Liver (tissue), 9 donors: ENCODE data around the gene MVP. TPM values are rescaled to one million over a fixed set of nuclear protein-coding genes. Genes with fewer than 3 reads are reported as not detected.
"Not testable (repeated sequence)": the region's sequence is repeated elsewhere in the genome, so short reads cannot be mapped to it uniquely, and the experiment has no call there.

Experiments used
- DNase-seq: peaks from one replicate; pipeline ENCODE4 v3.0.0-alpha.2; 2017; ENCODE audit warnings: low spot score
- H3K27ac ChIP-seq, 2 donors: one replicate each; pipeline ENCODE4 v1.7.0; 2013; ENCODE audit warnings: inconsistent platforms in 2 of 2, low read length in 2 of 2, control low read depth in 1 of 2, low read depth in 1 of 2, mild to moderate bottlenecking in 1 of 2
- H3K27me3 ChIP-seq, 4 donors: one replicate each; pipeline versions ENCODE4 v1.6.1 to v1.7.0; 2013; ENCODE audit warnings: low read length in 3 of 4, inconsistent platforms in 1 of 4, mild to moderate bottlenecking in 1 of 4, moderate library complexity in 1 of 4; ENCODE audit not compliant: control insufficient read depth in 4 of 4, insufficient read depth in 4 of 4
- H3K36me3 ChIP-seq, 4 donors: one replicate each; pipeline versions ENCODE4 v1.6.1 to v1.7.0; 2013; ENCODE audit warnings: low read length in 3 of 4, mild to moderate bottlenecking in 3 of 4, low read depth in 1 of 4, moderate library complexity in 1 of 4; ENCODE audit not compliant: control insufficient read depth in 4 of 4, insufficient read depth in 3 of 4
- H3K4me1 ChIP-seq, 4 donors: one replicate each; pipeline versions ENCODE4 v1.6.1 to v1.7.0; 2013; ENCODE audit warnings: low read length in 3 of 4, mild to moderate bottlenecking in 3 of 4, moderate library complexity in 1 of 4; ENCODE audit not compliant: control insufficient read depth in 4 of 4, insufficient read depth in 4 of 4
- H3K4me3 ChIP-seq, 3 donors: one replicate each; pipeline versions ENCODE4 v1.6.1 to v1.7.0; 2013; ENCODE audit warnings: low read length in 3 of 3, control low read depth in 1 of 3, low read depth in 1 of 3, mild to moderate bottlenecking in 1 of 3
- H3K9ac ChIP-seq, 2 donors: one replicate each; pipeline ENCODE4 v1.7.0; 2013; ENCODE audit warnings: low read length in 2 of 2, mild to moderate bottlenecking in 2 of 2, moderate library complexity in 2 of 2, control low read depth in 1 of 2, low read depth in 1 of 2
- H3K9me3 ChIP-seq, 4 donors: one replicate each; pipeline versions ENCODE4 v1.6.1 to v1.7.0; 2013; ENCODE audit warnings: low read length in 3 of 4; ENCODE audit not compliant: control insufficient read depth in 4 of 4
- EGR1 ChIP-seq, 2 donors: IDR thresholded peaks; 2 replicates each; pipeline ENCODE4 v1.6.1; 2016 to 2018; ENCODE audit warnings: antibody characterized with exemption in 2 of 2, low read depth in 2 of 2
- FOXA1 ChIP-seq: IDR thresholded peaks from 2 replicates; pipeline ENCODE4 v1.6.1; 2016; ENCODE audit warnings: antibody characterized with exemption
- FOXA2 ChIP-seq: IDR thresholded peaks from 2 replicates; pipeline ENCODE4 v1.6.1; 2016; ENCODE audit warnings: antibody characterized with exemption
- GABPA ChIP-seq, 2 donors: IDR thresholded peaks in 1 of 2; conservative IDR thresholded peaks in 1 of 2; 2 replicates each; pipeline ENCODE4 v1.6.1; 2016; ENCODE audit warnings: antibody characterized with exemption in 2 of 2, mild to moderate bottlenecking in 1 of 2, moderate library complexity in 1 of 2
- HNF4A ChIP-seq, 2 donors: conservative IDR thresholded peaks; 2 replicates each; pipeline ENCODE4 v1.6.1; 2016; ENCODE audit warnings: antibody characterized with exemption in 2 of 2, mild to moderate bottlenecking in 2 of 2
- HNF4G ChIP-seq: IDR thresholded peaks from 2 replicates; pipeline ENCODE4 v1.6.1; 2016; ENCODE audit warnings: antibody characterized with exemption
- JUND ChIP-seq, 2 donors: IDR thresholded peaks; 2 replicates each; pipeline ENCODE4 v1.6.1; 2016; ENCODE audit warnings: antibody characterized with exemption in 2 of 2
- NR2F2 ChIP-seq: IDR thresholded peaks from 2 replicates; pipeline ENCODE4 v1.6.1; 2016; ENCODE audit warnings: antibody characterized with exemption
- RAD21 ChIP-seq, 2 donors: IDR thresholded peaks; 2 replicates each; pipeline ENCODE4 v1.6.1; 2016; ENCODE audit warnings: antibody characterized with exemption in 2 of 2, mild to moderate bottlenecking in 2 of 2
- REST ChIP-seq: IDR thresholded peaks from 2 replicates; pipeline ENCODE4 v1.6.1; 2016; ENCODE audit warnings: antibody characterized with exemption, mild to moderate bottlenecking
- RXRA ChIP-seq, 2 donors: IDR thresholded peaks; 2 replicates each; pipeline ENCODE4 v1.6.1; 2017 to 2018; ENCODE audit warnings: antibody characterized with exemption in 2 of 2, mild to moderate bottlenecking in 1 of 2
- TAF1 ChIP-seq: conservative IDR thresholded peaks from 2 replicates; pipeline ENCODE4 v1.6.1; 2016; ENCODE audit warnings: antibody characterized with exemption, mild to moderate bottlenecking
- YY1 ChIP-seq: IDR thresholded peaks from 2 replicates; pipeline ENCODE4 v1.6.1; 2016; ENCODE audit warnings: antibody characterized with exemption, mild to moderate bottlenecking
- WGBS: extraction: QIAGEN DNeasy Blood & Tissue Kit; methylation state at CpG from one replicate; pipeline ENCODE4 v1.1.7; 2013; 5-methylcytosine and 5-hydroxymethylcytosine counted together
- polyA plus RNA-seq, 2 donors: library from polyadenylated mRNA; stranded (reverse) in 1 of 2; unstranded in 1 of 2; fragments of 200-250 nt in 1 of 2; fragments of >200 nt in 1 of 2; fragmentation: Nextera tagmentation in 1 of 2; extraction: Ambion mirVana in 1 of 2; gene quantifications; one replicate each; pipeline versions ENCODE4 v1.2.1 to v1.2.3, GENCODE V29; 2013 to 2015
- total RNA-seq, 2 donors: library from RNA; depleted of rRNA; stranded (reverse); fragments of >200 nt; gene quantifications; one replicate each; pipeline ENCODE4 v1.2.3, GENCODE V29; 2014
- TF ChIP-seq, protein P1 (sequence below): fragments of 150-350 bp; IDR thresholded peaks from 2 replicates; pipeline ENCODE4 v1.5.1; 2017; ENCODE audit warnings: improper control_type of control experiment, low read depth, low read length; ENCODE audit not compliant: missing input control
- TF ChIP-seq, protein P2 (sequence below): IDR thresholded peaks from 2 replicates; pipeline ENCODE4 v1.6.1; 2016; ENCODE audit warnings: antibody characterized with exemption
- TF ChIP-seq, protein P3 (sequence below): IDR thresholded peaks from 2 replicates; pipeline ENCODE4 v1.6.1; 2016; ENCODE audit warnings: antibody characterized with exemption
- donor health status: healthy.
- donor health status: healthy.
- donor health status: healthy.
- donor health status: healthy.
- donor health status: healthy.

MVP gene
- total and polyA plus RNA-seq, 4 donors: 30.7 to 78.4 (median 50.7) TPM

DNA sequence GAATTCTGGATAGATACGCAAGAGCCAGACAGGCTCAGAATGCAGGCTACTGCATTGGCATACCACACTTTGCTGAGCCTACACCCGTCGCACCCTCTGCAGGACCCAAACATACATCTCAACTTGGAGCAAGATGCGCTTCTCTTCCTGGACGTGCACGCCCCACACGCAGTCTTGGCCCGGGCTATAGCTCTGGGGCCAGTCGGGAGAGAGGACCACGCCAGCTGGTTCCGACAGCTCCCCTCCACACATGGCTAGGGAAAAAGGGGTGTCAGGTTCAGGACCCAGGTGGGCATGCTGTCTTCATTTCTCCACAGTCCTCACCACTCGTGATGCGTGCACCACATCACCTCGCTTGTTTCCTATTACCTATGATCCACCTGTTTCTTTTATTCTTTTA lies 57.9 kb downstream of the MVP start:
- Histone ChIP-seq H3K9me3 (no peaks in the 10 kb centered on the region), H3K36me3 (no peaks in the 10 kb centered on the region), H3K4me3 (no peak overlapping the region), H3K4me1 (no peaks in the 10 kb centered on the region), H3K27me3 (peaks cover 0 to 2% (median 0%) of the 10 kb centered on the region in 4 donors), H3K27ac (no peak overlapping the region), H3K9ac (no peak overlapping the region)
- no peak for TF ChIP-seq FOXA2
- TF ChIP-seq HNF4A (conservative IDR thresholded peaks at IDR 0.05): no peak
- no peak for TF ChIP-seq GABPA (IDR thresholded peaks at IDR 0.05 in 1 of 2, conservative IDR thresholded peaks at IDR 0.05 in 1 of 2)
- TF ChIP-seq FOXA1: no peak
- TF ChIP-seq HNF4G: no peak
- no peak for TF ChIP-seq EGR1 (IDR thresholded peaks at IDR 0.05; ENCODE audit: low read depth in 2 of 2)
- no peak for TF ChIP-seq YY1
- WGBS: 89% methylated on average over 14 of the region's 14 CpGs
- no peak for DNase-seq

DNA sequence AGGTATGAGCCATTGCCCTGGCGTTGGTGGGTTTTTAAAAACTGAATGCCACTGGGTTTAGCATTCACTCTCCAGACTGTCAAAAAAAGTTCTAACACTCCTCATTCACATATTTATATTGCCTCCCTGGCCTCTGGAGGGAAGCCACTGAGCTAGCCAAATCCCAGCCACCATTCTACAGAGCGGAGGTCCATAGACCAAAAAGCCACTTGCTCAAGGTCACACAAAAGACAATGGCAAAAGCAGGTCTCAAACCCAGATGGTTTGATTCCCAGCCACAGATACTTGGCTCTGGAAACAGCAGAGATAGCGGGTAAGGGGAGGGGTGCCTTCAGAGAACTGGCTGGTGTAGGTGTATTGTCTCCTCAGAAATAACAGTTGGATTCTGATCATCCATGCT lies 60.8 kb downstream of the MVP start:
- Histone ChIP-seq H3K4me3 (no peak overlapping the region), H3K36me3 (no peaks in the 10 kb centered on the region), H3K9ac (no peak overlapping the region), H3K9me3 (no peaks in the 10 kb centered on the region), H3K4me1 (no peaks in the 10 kb centered on the region), H3K27me3 (peaks cover 0 to 2% (median under 1%) of the 10 kb centered on the region in 4 donors), H3K27ac (no peak overlapping the region)
- 94% methylated on average over 3 of the region's 3 CpGs for WGBS
- DNase-seq: no peak
- TF ChIP-seq RAD21 (IDR thresholded peaks at IDR 0.05): no peak
- TF ChIP-seq FOXA2: no peak
- TF ChIP-seq YY1: no peak
- TF ChIP-seq, protein P1, sequence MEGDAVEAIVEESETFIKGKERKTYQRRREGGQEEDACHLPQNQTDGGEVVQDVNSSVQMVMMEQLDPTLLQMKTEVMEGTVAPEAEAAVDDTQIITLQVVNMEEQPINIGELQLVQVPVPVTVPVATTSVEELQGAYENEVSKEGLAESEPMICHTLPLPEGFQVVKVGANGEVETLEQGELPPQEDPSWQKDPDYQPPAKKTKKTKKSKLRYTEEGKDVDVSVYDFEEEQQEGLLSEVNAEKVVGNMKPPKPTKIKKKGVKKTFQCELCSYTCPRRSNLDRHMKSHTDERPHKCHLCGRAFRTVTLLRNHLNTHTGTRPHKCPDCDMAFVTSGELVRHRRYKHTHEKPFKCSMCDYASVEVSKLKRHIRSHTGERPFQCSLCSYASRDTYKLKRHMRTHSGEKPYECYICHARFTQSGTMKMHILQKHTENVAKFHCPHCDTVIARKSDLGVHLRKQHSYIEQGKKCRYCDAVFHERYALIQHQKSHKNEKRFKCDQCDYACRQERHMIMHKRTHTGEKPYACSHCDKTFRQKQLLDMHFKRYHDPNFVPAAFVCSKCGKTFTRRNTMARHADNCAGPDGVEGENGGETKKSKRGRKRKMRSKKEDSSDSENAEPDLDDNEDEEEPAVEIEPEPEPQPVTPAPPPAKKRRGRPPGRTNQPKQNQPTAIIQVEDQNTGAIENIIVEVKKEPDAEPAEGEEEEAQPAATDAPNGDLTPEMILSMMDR: no peak
- no peak for TF ChIP-seq NR2F2
- TF ChIP-seq GABPA (IDR thresholded peaks at IDR 0.05 in 1 of 2, conservative IDR thresholded peaks at IDR 0.05 in 1 of 2): no peak
- TF ChIP-seq JUND (IDR thresholded peaks at IDR 0.05): no peak

DNA sequence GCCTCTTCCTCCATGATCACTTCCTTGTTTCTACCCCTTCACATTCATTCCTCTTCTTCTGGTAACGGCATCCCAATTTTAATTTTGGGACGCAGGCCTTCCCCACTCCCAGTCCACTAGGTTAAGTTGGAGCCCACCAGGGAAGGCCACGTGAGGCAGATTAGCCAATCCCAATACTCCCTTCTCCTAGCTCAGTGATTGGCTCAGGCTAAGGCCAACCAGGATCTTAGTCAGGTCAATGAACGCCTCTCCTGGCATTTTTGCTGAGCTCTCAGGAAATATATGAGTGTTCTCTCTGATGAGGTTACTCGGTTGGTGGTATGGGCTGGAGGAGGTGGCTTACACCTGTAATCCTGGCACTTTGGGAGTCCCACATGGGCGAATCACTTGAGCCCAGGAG lies 63.7 kb downstream of the MVP start:
- H3K4me3 ChIP-seq: no peak overlapping the region
- 86% methylated on average over 6 of the region's 6 CpGs for whole genome bisulfite sequencing
- no peaks in the 10 kb centered on the region for H3K9me3 ChIP-seq
- no peaks in the 10 kb centered on the region for H3K36me3 ChIP-seq
- no peak for DNase-seq
- H3K27ac ChIP-seq: no peak overlapping the region
- no peaks in the 10 kb centered on the region for H3K4me1 ChIP-seq
- H3K27me3 ChIP-seq: peaks cover 0 to 2% (median 0%) of the 10 kb centered on the region in 4 donors
- TF ChIP-seq REST (no peak), HNF4G (no peak), TAF1 (no peak), YY1 (no peak), FOXA1 (no peak), FOXA2 (no peak), RXRA (IDR thresholded peaks at IDR 0.05) (no peak), EGR1 (IDR thresholded peaks at IDR 0.05; ENCODE audit: low read depth in 2 of 2) (no peak)
- TF ChIP-seq, protein P2, sequence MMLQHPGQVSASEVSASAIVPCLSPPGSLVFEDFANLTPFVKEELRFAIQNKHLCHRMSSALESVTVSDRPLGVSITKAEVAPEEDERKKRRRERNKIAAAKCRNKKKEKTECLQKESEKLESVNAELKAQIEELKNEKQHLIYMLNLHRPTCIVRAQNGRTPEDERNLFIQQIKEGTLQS: no peak
- TF ChIP-seq, protein P3, sequence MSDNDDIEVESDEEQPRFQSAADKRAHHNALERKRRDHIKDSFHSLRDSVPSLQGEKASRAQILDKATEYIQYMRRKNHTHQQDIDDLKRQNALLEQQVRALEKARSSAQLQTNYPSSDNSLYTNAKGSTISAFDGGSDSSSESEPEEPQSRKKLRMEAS: no peak
- no peak overlapping the region for H3K9ac ChIP-seq

DNA sequence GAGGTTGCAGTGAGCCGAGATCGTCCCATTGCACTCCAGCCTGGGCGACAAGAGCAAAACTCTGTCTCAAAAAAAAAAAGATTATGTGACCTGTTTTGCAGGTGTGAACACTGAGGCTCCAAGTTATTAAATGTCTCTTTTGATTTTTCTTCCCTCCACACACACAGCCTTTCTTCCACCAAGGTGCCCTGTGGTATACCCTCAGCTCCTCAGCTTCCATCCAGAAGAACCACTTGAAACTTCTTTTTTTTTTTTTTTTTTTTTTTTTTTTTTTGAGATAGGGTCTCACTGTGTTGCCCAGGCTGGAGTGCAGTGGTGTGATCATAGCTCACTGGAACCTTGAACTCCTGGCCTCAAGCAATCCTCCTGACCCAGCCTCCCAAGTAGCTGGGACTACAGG lies 69.1 kb downstream of the MVP start:
- WGBS: 97% methylated on average over 3 of the region's 3 CpGs
- not testable (repeated sequence) for H3K9me3 ChIP-seq, DNase-seq, H3K9ac ChIP-seq, H3K4me1 ChIP-seq, H3K27ac ChIP-seq, H3K4me3 ChIP-seq, H3K36me3 ChIP-seq, H3K27me3 ChIP-seq
